T-helper 1 cell treated with Interleukin-12 subunit alpha and Interleukin-12 subunit beta and Interleukin-4 antibody, amounts not matched to agents 30 ng/mL and 1 ng/mL, for 36 hours (primary cell): ENCODE results near the gene PTGFRN. TPM values are rescaled to one million over a fixed set of nuclear protein-coding genes. Genes with fewer than 3 reads are reported as not detected.

Experiments used
- intact Hi-C: fragments of 100-400 bp; cut with micrococcal nuclease; formaldehyde crosslinking; loops from one replicate; pipeline ENCODE4 v1.15.1; 2024
- total RNA-seq: library from RNA; stranded (reverse); gene quantifications from 2 replicates; pipeline ENCODE4 v1.2.3, GENCODE V29; 2022

PTGFRN gene
- total RNA-seq, 1 donor from 2014 or later = 15.0 TPM

DNA sequence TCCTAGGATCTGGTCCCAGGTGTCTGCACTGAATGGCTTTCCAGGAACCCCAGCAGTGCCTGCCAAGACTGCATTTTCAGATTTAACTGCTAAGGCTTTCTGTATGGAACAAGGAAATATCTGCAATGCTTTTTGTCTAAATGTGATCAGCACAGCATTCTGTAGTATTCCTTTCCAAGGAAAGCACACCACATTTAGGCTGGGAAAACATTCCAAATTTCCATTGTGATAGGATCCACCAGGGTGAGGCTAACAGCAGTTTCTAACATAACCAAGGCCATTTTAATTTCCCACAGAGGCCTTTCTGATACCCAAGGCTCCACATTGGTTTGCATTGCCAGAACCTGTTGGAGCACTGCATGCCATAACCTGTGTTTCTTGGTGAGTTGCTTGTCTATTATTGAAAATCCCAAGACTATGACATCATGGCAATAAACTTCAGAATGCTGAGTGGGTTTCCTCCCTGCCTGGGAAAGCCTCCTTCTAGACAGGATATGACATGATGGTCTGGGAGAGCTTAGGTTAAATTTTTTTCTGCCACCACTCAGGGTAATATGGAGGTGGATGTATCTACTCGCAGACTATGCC, 23.3 kb upstream of the PTGFRN start:
- intact Hi-C loops = no loop called here

DNA sequence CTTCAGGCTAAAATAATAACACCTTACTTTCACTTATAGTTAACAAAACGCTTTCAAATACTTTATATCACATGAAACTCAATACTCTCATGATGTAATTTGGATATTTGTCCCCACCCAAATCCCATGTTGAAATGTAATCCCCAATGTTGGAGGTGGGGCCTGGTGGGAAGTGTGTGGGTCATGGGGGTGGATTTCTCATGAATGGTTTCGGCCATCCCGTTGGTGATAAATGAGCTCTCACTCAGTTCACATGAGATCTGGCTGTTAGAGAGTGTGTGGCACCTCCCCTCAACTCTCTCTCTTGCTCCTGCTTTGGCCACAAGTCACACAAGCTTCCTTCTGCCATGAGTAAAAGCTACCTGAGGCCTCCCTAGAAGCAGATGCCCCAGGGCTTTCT, 22.5 kb upstream of the PTGFRN start:
- intact Hi-C loops = no loop called here

DNA sequence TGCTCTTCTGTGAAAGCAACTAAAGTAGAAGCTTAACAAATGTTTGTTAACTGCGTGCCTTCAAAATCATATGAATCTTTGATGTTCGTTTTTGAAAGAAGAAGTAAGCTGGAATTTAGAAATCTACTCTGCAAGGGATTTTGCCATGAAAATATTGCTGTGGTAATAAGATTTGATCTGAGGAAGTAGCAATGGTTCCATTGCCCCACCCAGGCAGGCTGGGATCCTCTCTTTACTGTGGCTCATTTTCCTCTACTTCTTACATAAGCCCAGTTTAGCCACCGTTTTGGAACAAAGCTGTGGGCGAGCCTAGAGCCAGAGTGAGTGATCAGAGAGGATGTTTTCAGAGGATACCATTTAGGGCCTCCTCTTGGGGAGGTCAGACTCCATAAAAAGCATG, 20.3 kb upstream of the PTGFRN start:
- intact Hi-C loops = no loop called here

DNA sequence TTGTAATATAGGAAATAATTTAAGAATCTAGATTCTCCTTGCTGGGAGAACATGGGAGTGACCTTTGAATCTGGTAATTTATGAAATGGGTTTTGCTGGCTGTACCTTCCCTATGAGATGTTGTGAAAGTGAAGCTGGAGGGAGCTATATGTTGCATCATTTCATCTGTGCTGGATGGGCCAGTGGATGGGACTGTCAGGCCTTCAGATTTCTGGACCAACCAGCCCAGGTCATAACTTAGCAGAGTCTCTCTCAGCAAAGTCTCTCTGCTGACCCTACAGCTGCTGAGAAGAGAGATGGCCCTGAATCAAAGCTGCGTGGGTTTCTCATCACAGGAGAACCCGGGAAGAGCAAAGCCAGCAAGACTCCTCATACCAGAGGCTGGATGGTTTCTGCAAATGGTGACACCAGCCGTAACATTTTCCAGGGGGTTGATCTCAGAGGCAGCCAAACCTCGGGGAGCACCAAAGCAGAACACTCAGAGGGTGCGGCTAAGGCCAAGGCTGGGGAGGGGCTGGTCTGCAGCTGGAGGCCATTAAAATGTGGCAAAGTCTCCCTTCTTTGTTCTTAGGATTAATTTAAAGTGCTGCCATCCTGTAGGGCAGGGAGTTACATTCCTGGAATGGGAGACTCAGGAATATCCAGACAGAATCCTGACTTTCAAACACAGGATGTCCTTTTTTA, 18.2 kb upstream of the PTGFRN start:
- intact Hi-C loops = no loop called here

DNA sequence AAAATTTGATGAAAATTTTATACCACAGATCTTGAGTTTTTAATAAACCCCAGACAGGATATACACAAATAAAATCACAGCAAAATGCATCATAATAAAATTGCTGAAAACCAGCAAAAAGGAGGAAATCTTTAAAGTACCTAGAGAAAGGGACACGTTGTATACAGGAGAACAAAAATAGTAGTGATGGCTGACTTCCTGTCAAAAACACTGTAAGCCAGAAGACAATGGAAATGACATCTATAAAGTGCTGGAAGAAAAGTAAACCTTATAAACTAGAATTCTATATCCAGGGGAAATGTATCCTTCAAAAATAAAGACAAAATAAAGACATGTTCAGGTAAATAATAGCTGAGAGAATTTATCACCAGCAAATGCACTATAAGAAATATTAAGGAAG, 14.6 kb upstream of the PTGFRN start:
- intact Hi-C loops = no loop called here

DNA sequence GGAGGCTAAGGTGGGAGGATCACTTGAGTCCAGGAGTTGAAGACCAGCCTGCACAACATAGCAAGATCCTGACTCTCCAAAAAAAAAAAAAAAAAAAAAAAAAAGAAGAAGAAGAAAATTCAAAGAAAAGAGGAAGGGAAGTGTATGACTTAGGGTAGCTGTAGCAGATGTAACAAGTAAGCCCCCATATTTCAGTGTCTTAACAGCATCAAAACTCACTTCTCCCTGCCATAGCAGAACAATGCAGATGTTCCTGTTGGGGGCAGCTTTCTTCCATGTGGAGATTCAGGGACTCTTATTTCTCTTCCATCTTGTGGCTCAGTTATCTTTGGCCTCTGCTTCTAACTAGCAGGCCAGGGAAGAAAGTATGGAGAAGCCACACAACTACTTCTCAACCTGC, 10.2 kb upstream of the PTGFRN start:
- intact Hi-C loops = no loop called here

DNA sequence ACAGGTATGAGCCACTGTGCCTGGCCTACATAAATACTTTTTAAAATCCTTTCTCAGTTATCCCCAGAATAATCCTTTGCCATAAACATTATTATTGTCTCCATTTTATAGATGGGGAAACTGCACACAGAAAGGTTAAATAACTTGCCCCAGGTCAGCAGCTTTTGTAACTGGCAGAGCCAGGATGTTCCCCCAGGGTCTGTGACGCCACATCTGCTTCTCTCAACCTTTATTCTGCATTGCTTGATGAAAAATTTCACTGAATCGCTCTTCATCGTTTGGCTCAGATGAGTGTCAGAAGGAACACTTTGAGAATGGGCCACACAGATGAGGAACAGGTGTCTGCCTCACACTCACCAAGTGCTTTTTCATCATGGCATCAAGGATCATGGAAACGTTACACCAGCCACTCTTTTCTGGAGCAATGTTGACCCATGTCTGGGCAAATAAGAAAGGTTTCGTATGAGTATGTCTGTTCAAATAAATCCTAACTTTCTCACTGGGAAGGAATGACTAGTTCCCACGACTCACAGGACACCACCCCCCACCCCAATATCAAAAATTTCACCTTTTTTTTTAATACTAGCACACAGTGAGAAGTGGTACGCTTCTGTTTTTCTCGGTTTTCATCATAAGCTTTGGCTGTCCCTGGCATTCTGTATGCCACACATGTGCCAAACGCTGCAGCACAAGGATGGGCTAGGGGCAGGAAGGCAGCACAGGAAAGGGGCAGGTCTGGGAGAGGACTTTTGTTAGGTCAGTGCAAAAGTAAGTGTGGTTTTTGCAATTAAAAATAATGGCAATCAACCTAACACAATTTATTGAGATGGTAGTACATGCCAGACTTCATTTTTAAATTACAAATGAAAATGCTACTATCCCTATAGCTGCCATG, 9.0 kb upstream of the PTGFRN start:
- intact Hi-C loops = no loop called here

DNA sequence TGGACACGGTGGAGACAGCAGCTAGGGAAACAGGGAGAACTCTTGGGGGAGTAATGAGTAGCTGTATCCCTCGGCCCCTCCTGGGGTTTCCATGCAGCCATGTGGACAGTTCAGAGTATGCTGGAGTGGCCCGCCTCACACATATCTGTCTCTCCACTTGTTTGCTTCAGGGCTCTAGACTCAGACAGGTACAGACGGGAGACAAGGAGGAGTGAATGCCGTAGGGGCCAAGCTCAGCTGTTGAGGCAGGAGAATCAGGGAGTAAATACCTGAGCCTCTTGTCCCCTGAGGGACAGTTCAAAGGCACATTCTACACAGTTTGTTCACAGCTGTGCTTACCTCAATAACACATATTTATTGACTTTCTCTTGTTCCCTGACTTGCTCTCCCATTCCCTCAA, 7.7 kb upstream of the PTGFRN start:
- intact Hi-C loops = no loop called here

DNA sequence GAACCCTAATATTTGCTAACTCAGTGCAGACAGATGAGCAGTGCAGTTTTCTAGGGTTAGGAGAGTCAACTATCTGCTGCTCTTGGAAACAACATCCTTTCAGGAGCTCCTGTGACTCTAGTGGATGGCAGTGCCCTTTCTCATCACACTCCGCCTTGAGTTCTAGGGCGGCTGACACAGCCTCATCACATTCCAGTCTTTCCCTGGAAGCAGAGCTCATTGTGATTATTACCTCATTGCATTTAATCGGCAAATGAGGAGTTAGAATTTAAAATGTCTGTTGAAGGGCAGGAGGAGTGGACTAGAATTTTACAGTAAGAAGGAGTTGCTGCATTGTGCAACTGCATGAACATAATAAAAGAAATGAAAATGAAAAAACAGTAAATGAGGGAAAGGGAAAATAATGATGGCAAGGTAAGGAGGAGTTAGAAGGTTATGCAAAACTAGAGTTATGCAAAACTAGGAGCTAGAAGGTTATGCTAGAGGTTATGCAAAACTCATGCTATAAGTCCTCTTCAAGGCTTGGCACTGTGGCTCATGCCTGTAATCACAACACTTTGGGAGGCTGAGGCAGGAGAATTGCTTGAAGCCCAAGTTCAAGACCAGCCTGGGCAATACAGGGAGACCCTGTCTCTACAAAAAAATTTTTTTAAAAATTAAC, 6.9 kb upstream of the PTGFRN start:
- intact Hi-C loops = no loop called here

DNA sequence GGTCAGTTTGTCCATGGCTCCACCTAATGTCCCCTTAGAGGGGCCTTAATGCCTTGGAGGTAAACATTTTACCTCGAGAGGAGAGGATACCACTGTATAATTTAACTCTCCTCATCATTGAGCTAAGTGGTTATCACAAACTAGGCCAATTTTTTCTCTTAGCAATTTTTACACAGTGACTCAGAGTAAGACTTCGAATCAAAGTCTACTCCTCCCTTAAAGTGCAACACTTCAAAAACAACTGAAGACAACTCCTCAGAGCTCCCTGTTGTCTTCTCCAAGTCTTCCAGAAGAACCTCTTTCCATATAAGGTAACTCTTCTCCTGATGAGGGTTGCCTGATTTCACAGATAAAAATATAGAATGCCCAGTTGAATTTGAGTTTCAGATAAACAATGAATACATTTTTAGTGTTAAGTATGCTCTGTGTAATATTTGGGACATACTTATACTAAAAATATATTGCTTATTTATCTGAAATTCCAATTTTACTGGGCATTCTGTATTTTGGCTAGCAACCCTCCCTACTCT, 4.9 kb upstream of the PTGFRN start:
- intact Hi-C loops = no loop called here

DNA sequence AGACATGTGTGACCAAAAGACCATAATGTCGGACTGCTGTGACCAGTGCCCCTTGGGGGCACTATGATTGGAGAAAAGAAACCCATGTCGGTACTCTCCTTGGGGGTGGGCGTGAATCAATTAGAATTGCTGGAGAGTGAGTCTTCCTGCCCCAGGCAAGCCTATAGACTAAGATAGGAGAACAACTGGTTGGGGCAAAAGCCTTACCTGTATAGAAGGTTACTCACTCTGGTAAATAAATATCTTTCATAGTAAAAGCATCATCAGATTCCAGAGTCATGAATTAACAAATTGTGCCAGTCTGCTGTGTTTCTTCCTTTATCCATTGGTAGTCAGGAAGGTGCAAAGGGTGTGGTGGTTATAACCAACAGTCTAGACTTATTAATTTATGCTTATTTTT, 2.9 kb upstream of the PTGFRN start:
- intact Hi-C loops = no loop called here

DNA sequence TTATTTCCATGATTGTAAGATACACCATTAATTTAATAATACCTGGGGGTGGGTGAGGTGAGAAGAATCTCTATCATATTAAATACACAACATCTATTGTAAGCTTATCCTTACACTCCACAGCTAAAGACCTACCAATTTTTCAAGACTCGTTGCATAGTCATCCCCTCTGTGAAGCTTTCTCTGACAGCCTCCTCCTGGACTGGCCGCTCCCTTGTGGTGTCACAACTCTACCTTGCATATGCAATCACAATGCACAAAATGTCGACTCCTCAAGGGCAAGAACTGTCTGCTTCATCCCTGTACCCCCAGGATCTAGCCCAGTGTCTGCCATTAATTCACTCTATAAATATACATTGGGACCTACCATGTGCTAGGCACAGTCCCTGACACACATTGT, 2.4 kb upstream of the PTGFRN start:
- intact Hi-C loops = no loop called here

DNA sequence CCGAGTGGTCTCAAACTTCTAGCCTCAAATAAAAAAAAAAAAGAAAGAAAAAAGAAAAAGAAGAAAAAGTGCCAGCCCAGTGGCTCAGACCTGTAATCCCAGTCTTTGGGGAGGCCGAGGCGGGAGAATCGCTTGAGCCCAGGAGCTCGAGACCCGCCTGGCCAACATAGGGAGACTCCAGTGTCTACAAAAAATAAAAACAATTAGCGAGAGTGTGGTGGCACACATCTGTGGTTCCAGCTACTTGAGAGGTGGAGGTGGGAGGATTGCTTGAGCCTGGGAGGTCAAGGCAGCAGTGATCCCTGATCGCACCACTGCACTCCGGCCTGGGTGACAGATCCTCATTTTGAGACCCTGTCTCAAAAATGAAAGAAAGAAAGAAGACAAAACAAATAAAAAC, 1.4 kb upstream of the PTGFRN start:
- intact Hi-C loops = loop anchor here (2.0 kb wide), 1 partner anchor 29 kb away; no protein-coding TSS in a partner anchor

DNA sequence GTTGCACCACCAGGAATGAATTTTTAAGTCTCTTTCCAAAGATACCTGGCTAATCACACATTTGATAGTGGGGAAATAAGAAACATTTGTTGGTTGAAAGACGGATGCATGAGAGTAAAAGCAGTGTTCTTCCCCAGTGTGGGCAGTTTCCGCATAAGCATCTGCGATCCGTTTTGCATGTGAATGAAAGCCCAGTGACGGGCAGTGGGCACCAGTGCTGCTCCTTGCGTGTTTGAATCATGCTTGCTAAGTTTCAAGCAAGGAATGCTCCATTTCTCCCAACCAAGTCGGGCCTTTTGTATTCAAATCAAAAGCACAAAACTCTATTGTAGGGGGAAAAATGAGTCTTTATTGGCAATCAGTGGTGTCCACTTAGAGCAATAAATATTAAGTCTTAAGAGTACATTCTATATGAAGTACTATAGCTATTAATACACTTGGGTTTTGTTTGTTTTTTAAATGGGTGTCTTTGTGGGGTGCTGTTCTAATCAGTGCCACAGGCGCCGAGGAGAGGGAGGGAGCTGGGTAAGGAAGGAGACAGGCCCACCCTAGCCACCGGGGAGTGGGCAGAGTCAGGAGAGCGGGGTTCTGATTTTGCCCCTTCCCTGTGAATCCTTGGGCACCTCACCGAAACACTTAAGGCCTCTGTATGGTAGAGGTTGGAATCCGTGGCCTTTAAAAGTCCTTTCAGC, 750 bp upstream of the PTGFRN start:
- intact Hi-C loops = loop anchor here (2.0 kb wide), 1 partner anchor 30 kb away; no protein-coding TSS in a partner anchor

DNA sequence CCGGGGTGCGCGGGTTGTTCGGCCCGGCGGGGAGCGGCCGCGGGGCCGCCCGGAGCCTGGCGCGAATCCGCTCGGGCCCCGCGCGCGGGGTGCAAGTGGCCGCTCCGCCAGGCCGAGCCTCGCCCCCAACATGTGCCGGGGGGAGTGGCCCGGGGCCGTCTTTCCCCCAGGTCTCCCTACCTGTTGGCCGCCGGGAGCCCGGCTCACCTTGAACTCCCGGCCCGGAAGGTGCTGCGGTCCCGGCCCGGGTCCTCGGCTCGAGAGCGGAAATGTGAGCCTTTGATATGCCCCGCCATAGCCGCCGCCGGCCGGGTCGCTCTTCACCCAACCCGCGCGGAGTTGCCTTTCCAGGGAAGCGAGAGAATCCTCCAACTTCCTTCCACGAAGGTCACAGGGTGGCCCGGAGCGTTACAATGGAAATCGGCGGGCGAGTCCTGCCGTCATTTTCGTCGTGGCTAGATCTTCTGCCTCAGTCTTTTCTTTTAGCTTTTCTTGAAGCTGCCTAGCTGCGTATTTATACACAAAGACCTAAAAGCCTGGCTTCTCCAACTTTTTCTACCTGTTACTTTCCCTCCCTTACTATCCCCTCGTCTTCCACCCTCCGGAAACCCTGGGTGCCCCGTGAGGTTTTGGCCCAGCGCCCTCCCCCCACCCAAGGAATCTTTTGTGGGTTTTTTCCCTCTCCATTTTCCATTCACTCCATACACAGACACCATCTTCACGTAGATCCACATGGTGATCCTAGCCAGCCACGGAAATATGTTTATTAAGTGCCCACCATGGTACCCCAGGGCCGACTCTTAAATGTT, 867 bp downstream of the PTGFRN start:
- intact Hi-C loops = loop anchor here (1.0 kb wide), 3 partner anchors 21 to 173 kb away; partner anchors contain the start of gene TTF2

DNA sequence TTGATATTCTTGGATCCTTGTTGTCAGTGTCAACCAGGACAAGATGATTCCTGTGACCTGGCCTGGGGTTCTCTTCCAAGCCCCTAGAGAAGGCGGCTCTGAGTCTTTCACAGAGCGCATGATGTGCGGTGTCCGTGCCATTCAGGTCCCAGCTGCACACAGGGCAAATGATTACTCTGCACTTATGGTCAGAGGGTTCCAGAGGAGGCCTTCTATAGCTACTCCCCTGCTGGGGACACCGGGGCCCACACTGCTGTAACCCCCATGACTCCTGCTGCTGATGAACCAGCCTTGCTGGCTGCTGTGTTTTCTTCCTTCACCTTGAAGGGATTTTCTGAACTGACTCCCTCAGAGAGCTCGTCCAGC, 1.5 kb downstream of the PTGFRN start:
- intact Hi-C loops = no loop called here

DNA sequence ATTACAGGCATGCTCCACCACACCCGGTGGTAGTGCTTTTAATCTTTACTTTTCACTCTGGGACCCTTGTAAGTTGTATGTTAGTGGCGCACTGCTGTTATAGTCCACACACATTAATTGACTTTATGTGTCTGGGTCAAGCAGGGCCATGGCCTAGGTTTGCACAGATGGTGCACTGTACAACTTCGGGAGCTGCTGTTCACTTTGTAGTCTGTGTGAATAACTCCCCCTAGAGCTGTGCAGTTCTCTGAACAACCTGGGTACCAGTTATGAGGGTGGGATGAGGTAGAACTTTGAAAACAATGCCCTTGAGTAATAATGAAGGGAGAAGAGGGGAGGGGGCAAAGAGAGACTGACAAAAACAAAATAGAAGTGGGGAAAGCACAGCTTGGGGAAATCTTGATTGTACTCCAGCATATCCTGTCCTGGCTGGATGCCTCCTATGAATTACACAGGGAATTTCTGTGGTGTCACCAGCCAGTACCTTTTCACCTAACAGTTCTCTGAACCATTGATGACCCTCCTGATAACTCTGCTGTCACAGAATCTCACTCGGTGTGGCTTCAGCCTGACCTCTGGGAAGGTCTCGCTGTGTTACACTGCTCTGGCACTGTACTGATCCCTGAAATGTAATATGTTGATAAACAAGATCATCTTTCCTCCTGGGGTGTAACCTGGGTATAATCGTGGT, 2.2 kb downstream of the PTGFRN start:
- intact Hi-C loops = no loop called here

DNA sequence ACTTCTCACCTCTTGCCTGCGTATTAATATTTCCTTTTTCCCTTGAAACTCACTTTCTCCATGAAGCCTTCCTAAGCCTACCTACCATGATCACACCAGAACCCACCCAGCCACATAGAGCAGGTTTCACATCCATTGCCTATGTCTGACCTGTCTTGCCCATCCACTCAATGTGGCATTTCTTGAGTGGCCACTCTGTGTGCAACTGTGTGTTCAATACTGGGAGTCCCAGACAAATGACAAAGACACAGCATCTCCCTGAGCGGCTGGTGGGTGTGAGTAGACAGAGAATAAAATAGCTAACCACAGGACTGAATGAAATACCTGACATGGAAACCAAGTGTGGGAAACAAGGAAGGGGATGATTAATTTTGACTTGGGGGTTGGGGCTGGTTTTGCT, 3.1 kb downstream of the PTGFRN start:
- intact Hi-C loops = no loop called here

DNA sequence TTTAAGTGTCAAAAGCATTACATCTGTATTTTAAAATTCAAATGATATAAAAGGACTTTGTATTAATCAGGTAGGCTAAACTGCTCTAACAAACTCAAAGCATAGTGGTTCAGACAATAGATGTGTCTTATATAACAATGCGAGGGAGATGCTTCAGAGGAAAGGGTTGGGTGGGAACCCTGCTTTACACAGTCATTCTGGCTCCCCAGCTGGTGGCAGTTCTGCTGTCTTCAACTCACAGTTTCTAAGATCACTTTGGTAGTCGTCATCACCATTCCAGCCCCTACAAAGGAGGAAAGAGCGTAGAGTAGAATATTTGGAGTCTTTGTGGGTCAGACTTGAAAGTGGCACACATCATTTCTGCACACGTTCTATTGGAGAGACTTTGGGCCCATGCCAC, 4.2 kb downstream of the PTGFRN start:
- intact Hi-C loops = no loop called here

DNA sequence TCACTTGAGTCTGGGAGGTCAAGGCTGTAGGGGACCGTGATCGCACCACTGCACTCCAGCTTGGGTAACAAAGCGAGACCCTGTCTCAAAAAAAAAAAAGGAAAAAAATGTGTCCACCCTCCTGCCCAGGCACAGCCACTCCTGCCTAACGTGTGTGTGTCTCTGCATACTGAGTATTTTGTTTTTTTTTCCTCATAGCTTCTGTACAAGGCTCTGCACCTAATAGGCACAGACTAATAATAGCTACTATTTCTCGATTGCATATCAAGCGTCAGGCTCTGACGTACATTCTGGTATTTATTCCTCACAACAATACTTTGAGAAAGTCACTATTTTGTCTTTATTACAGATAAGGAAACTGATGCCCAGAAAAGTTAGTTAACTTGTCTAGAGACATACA, 5.0 kb downstream of the PTGFRN start:
- intact Hi-C loops = no loop called here
